ENCODE measurements around the gene MATR3. TPM values are rescaled to one million over a fixed set of nuclear protein-coding genes. Genes with fewer than 3 reads are reported as not detected.
"Not testable (repeated sequence)": the region's sequence is repeated elsewhere in the genome, so short reads cannot be mapped to it uniquely, and the experiment has no call there.

The MATR3 gene
- polyA plus RNA-seq, 1 experiment: 76.5 TPM

DNA sequence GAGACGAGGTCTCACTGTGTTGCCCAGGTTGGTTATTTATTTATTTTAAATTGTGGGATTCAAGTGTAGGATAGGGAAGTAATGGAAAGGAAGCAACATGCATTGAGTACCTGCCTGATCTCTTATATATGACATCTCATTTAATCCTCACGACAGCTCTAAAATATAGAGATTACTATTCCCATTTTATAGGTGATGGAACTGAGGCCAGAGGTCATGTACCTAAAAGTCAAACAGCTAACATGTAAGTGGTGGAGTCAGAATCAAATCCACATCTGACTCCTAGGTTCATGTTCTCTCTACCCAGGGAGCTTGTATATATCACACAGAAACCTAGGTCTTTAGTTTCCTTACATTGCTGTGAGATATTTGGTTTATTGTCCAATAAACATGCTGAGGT is 26.1 kb upstream of the MATR3 start:
- TF ChIP-seq, protein P1, sequence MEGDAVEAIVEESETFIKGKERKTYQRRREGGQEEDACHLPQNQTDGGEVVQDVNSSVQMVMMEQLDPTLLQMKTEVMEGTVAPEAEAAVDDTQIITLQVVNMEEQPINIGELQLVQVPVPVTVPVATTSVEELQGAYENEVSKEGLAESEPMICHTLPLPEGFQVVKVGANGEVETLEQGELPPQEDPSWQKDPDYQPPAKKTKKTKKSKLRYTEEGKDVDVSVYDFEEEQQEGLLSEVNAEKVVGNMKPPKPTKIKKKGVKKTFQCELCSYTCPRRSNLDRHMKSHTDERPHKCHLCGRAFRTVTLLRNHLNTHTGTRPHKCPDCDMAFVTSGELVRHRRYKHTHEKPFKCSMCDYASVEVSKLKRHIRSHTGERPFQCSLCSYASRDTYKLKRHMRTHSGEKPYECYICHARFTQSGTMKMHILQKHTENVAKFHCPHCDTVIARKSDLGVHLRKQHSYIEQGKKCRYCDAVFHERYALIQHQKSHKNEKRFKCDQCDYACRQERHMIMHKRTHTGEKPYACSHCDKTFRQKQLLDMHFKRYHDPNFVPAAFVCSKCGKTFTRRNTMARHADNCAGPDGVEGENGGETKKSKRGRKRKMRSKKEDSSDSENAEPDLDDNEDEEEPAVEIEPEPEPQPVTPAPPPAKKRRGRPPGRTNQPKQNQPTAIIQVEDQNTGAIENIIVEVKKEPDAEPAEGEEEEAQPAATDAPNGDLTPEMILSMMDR (IDR thresholded peaks at IDR 0.05; ENCODE audit: insufficient read depth, low read depth, low read length): no peak
- H3K27me3 ChIP-seq (ENCODE audit: control insufficient read depth, insufficient read depth, low read length): no peaks in the 10 kb centered on the region
- no peak for DNase-seq (ENCODE audit: low read depth)
- CTCF ChIA-PET: interaction anchor here (1.8 kb wide), 1 partner anchor 626 kb away, joined by 6 read pairs; no protein-coding TSS in a partner anchor
- no peak overlapping the region for H3K4me3 ChIP-seq (ENCODE audit: low read depth, low read length)
- POLR2A ChIA-PET: no interaction called here
- no peaks in the 10 kb centered on the region for H3K36me3 ChIP-seq (ENCODE audit: control insufficient read depth, insufficient read depth, low read length)

GRCh38 chr5:139268364-139269202 is 25.0 kb upstream of the MATR3 start:
- Histone ChIP-seq H3K27me3 (ENCODE audit: control insufficient read depth, insufficient read depth, low read length) (no peaks in the 10 kb centered on the region), H3K4me3 (ENCODE audit: low read depth, low read length) (no peak overlapping the region), H3K36me3 (ENCODE audit: control insufficient read depth, insufficient read depth, low read length) (no peaks in the 10 kb centered on the region)
- POLR2A ChIA-PET: interaction anchor here (0.6 kb wide), 1 partner anchor 315 kb away, joined by 3 read pairs; no protein-coding TSS in a partner anchor
- TF ChIP-seq, protein P1 (IDR thresholded peaks at IDR 0.05; ENCODE audit: insufficient read depth, low read depth, low read length): no peak
- no peak for DNase-seq (ENCODE audit: low read depth)
- CTCF ChIA-PET: interaction anchor here (1.0 to 1.8 kb wide), 5 partner anchors 444 to 689 kb away, joined by 3 to 7 read pairs (median 6); no protein-coding TSS in a partner anchor

- H3K27me3 ChIP-seq (ENCODE audit: control insufficient read depth, insufficient read depth, low read length); H3K4me3 ChIP-seq (ENCODE audit: low read depth, low read length); DNase-seq (ENCODE audit: low read depth); POLR2A ChIA-PET; H3K36me3 ChIP-seq (ENCODE audit: control insufficient read depth, insufficient read depth, low read length): not testable (repeated sequence)
- CTCF ChIA-PET: interaction anchor here (1.1 kb wide), 1 partner anchor 628 kb away, joined by 3 read pairs; no protein-coding TSS in a partner anchor
Measured at GRCh38 chr5:139270718-139271117, 22.8 kb upstream of the MATR3 start.

GRCh38 chr5:139271201-139272027 is 22.1 kb upstream of the MATR3 start:
- no peak for DNase-seq (ENCODE audit: low read depth)
- no peaks in the 10 kb centered on the region for H3K36me3 ChIP-seq (ENCODE audit: control insufficient read depth, insufficient read depth, low read length)
- no peaks in the 10 kb centered on the region for H3K27me3 ChIP-seq (ENCODE audit: control insufficient read depth, insufficient read depth, low read length)
- no peak overlapping the region for H3K4me3 ChIP-seq (ENCODE audit: low read depth, low read length)
- TF ChIP-seq, protein P1 (IDR thresholded peaks at IDR 0.05; ENCODE audit: insufficient read depth, low read depth, low read length): peak; percentile 24; the same call in 1 of the 2 replicates
- ChIA-PET CTCF (interaction anchor here (1.1 kb wide), 1 partner anchor 629 kb away, joined by 3 read pairs; no protein-coding TSS in a partner anchor), POLR2A (no interaction called here)

GRCh38 chr5:139272471-139273321 is 20.8 kb upstream of the MATR3 start:
- H3K27me3 ChIP-seq (ENCODE audit: control insufficient read depth, insufficient read depth, low read length): no peaks in the 10 kb centered on the region
- ChIA-PET CTCF (interaction anchor here (0.6 to 1.3 kb wide), 3 partner anchors 10 to 694 kb away, joined by 3 to 5 read pairs (median 4); no protein-coding TSS in a partner anchor), POLR2A (interaction anchor here (0.6 to 0.8 kb wide), 4 partner anchors 21 to 494 kb away, joined by 3 to 5 read pairs (median 3); partner anchors contain the start of genes MATR3 and SIL1)
- no peak overlapping the region for H3K4me3 ChIP-seq (ENCODE audit: low read depth, low read length)
- DNase-seq (ENCODE audit: low read depth): no peak
- TF ChIP-seq, protein P1 (IDR thresholded peaks at IDR 0.05; ENCODE audit: insufficient read depth, low read depth, low read length): no peak
- no peaks in the 10 kb centered on the region for H3K36me3 ChIP-seq (ENCODE audit: control insufficient read depth, insufficient read depth, low read length)
